Measurements from ENCODE around the gene NAE1.

Gene NAE1

DNA sequence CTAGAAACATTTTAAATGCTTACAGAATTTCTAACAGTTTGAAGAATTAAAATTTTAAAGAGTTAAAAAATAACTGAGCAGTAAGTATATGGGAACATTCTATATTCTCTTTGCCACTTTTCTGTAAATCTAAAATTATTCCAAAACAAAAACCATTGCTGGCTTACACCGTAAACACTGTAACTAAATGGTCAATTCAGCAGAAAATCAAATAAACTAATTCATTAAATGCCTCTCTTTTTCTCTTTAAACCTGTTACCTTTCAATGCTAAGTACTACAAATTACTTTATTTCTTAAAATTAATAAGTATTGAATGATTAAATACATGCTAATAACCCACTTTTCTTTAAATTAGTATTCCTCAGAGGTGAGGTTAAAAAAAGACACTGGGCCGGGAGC is 43.3 kb downstream of the NAE1 start:
- H3K4me3 ChIP-seq (ENCODE audit: low read depth in 1 of 2, low read length in 2 of 2) = no peak overlapping the region
- DNase-seq = no peak
- no peak for TF ChIP-seq EZH2 (IDR thresholded peaks at IDR 0.05; ENCODE audit: borderline replicate concordance, low read depth, low read length, severe bottlenecking)
- TF ChIP-seq, protein P1, sequence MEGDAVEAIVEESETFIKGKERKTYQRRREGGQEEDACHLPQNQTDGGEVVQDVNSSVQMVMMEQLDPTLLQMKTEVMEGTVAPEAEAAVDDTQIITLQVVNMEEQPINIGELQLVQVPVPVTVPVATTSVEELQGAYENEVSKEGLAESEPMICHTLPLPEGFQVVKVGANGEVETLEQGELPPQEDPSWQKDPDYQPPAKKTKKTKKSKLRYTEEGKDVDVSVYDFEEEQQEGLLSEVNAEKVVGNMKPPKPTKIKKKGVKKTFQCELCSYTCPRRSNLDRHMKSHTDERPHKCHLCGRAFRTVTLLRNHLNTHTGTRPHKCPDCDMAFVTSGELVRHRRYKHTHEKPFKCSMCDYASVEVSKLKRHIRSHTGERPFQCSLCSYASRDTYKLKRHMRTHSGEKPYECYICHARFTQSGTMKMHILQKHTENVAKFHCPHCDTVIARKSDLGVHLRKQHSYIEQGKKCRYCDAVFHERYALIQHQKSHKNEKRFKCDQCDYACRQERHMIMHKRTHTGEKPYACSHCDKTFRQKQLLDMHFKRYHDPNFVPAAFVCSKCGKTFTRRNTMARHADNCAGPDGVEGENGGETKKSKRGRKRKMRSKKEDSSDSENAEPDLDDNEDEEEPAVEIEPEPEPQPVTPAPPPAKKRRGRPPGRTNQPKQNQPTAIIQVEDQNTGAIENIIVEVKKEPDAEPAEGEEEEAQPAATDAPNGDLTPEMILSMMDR (IDR thresholded peaks at IDR 0.05; ENCODE audit: borderline replicate concordance, extremely low read depth, low read length, poor library complexity, severe bottlenecking) = no peak
- H3K9me3 ChIP-seq (ENCODE audit: insufficient read depth, low read length, severe bottlenecking) = no peaks in the 10 kb centered on the region
- no peak overlapping the region for H2AFZ ChIP-seq (ENCODE audit: low read depth, low read length)
- ATAC-seq (ENCODE audit: insufficient read depth, low read depth) = no peak
- peaks cover 3% of the 10 kb centered on the region for H3K27me3 ChIP-seq (ENCODE audit: insufficient read depth, low read length, poor library complexity)
- no peaks in the 10 kb centered on the region for H3K36me3 ChIP-seq (ENCODE audit: insufficient read depth, low read length)
- no peaks in the 10 kb centered on the region for H4K20me1 ChIP-seq (ENCODE audit: insufficient read depth, low read length)
- H3K9ac ChIP-seq (ENCODE audit: low read depth, low read length) = no peak overlapping the region
- no peak overlapping the region for H3K4me2 ChIP-seq (ENCODE audit: insufficient read depth, low read length)
- no peaks in the 10 kb centered on the region for H3K79me2 ChIP-seq (ENCODE audit: insufficient read depth, low read length)
- H3K4me1 ChIP-seq (ENCODE audit: insufficient read depth, low read length) = no peaks in the 10 kb centered on the region
- H3K27ac ChIP-seq (ENCODE audit: low read length) = no peak overlapping the region

DNA sequence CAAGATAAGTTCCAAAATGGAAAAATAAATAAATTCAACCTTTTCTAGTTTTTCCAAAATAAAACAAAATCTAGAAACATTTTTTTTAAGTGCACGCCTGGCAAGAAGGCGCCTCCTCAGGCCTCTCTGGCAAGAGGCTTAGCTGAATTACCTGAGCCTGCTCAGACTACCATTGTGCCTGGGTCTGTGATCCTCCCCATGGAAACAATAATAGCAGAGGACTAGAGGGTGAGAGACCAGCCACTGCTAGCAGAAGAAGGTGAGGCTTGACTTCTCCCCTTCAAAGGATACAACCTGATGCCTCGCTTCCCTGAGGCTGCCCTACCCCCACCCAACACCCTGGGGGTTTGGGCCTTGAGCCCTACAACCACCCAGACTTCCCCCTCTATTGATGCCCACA is 44.2 kb downstream of the NAE1 start:
- H3K36me3 ChIP-seq (ENCODE audit: insufficient read depth, low read length) = no peaks in the 10 kb centered on the region
- no peaks in the 10 kb centered on the region for H3K4me1 ChIP-seq (ENCODE audit: insufficient read depth, low read length)
- no peaks in the 10 kb centered on the region for H3K79me2 ChIP-seq (ENCODE audit: insufficient read depth, low read length)
- ATAC-seq (ENCODE audit: insufficient read depth, low read depth) (no peak), DNase-seq (no peak)
- H3K27ac ChIP-seq (ENCODE audit: low read length) = no peak overlapping the region
- peaks cover 3% of the 10 kb centered on the region for H3K27me3 ChIP-seq (ENCODE audit: insufficient read depth, low read length, poor library complexity)
- TF ChIP-seq, protein P1 (IDR thresholded peaks at IDR 0.05; ENCODE audit: borderline replicate concordance, extremely low read depth, low read length, poor library complexity, severe bottlenecking) = no peak
- no peak for TF ChIP-seq EZH2 (IDR thresholded peaks at IDR 0.05; ENCODE audit: borderline replicate concordance, low read depth, low read length, severe bottlenecking)
- no peak overlapping the region for H2AFZ ChIP-seq (ENCODE audit: low read depth, low read length)
- H3K9me3 ChIP-seq (ENCODE audit: insufficient read depth, low read length, severe bottlenecking) = no peaks in the 10 kb centered on the region
- no peak overlapping the region for H3K4me3 ChIP-seq (ENCODE audit: low read depth in 1 of 2, low read length in 2 of 2)
- H3K9ac ChIP-seq (ENCODE audit: low read depth, low read length) = no peak overlapping the region
- H4K20me1 ChIP-seq (ENCODE audit: insufficient read depth, low read length) = no peaks in the 10 kb centered on the region
- no peak overlapping the region for H3K4me2 ChIP-seq (ENCODE audit: insufficient read depth, low read length)

DNA sequence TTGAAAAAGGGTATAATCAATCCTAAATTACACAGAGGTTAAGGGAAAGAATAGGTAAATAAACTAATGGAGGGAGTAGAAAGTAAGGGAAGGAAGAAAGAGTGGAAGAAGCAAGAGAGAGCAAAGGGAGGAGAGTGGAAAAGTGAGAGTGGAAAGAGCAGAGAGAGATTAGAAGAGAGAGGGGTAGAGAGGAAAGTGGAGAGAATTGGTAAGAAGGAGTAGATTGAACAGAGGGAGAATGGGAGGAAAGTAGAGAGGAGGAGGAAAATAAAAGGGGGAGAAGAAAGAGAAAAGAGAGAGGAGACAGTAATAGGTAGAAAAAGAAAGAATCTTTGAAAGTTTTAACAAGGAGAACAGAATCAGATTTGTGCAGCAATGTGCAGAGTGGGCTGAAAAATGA is 54.3 kb downstream of the NAE1 start:
- Histone ChIP-seq H3K27ac (ENCODE audit: low read length) (no peak overlapping the region), H3K36me3 (ENCODE audit: insufficient read depth, low read length) (no peaks in the 10 kb centered on the region), H3K4me3 (ENCODE audit: low read depth in 1 of 2, low read length in 2 of 2) (no peak overlapping the region), H2AFZ (ENCODE audit: low read depth, low read length) (no peak overlapping the region), H3K4me2 (ENCODE audit: insufficient read depth, low read length) (no peak overlapping the region), H3K4me1 (ENCODE audit: insufficient read depth, low read length) (no peaks in the 10 kb centered on the region), H3K79me2 (ENCODE audit: insufficient read depth, low read length) (no peaks in the 10 kb centered on the region), H3K9ac (ENCODE audit: low read depth, low read length) (no peak overlapping the region), H4K20me1 (ENCODE audit: insufficient read depth, low read length) (no peaks in the 10 kb centered on the region), H3K27me3 (ENCODE audit: insufficient read depth, low read length, poor library complexity) (no peaks in the 10 kb centered on the region), H3K9me3 (ENCODE audit: insufficient read depth, low read length, severe bottlenecking) (no peaks in the 10 kb centered on the region)
- TF ChIP-seq EZH2 (IDR thresholded peaks at IDR 0.05; ENCODE audit: borderline replicate concordance, low read depth, low read length, severe bottlenecking) = no peak
- TF ChIP-seq, protein P1 (IDR thresholded peaks at IDR 0.05; ENCODE audit: borderline replicate concordance, extremely low read depth, low read length, poor library complexity, severe bottlenecking) = no peak
- no peak for ATAC-seq (ENCODE audit: insufficient read depth, low read depth)
- DNase-seq = no peak

DNA sequence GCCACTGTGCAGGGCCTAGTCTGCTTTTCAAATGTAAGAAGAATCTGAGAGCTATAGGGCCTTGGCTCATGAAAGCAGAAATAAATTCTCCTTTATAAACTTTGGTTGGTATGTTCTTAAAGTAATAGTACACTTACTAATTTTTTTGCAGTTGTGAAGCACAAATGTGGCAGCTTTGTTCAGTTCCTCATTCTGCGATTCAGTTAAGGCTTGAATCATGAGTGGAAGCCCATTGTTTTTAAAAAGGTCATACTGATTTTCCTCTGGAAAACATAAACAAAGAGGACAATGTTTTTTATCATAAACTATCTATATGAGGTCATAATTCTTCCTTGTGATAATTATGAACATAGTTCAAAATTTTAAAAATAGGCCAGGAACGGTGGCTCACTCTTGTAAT is 55.8 kb downstream of the NAE1 start:
- H3K4me2 ChIP-seq (ENCODE audit: insufficient read depth, low read length) = no peak overlapping the region
- H3K27ac ChIP-seq (ENCODE audit: low read length) = no peak overlapping the region
- H2AFZ ChIP-seq (ENCODE audit: low read depth, low read length) = no peak overlapping the region
- no peaks in the 10 kb centered on the region for H3K9me3 ChIP-seq (ENCODE audit: insufficient read depth, low read length, severe bottlenecking)
- TF ChIP-seq, protein P1 (IDR thresholded peaks at IDR 0.05; ENCODE audit: borderline replicate concordance, extremely low read depth, low read length, poor library complexity, severe bottlenecking) = no peak
- no peak for TF ChIP-seq EZH2 (IDR thresholded peaks at IDR 0.05; ENCODE audit: borderline replicate concordance, low read depth, low read length, severe bottlenecking)
- H3K79me2 ChIP-seq (ENCODE audit: insufficient read depth, low read length) = no peaks in the 10 kb centered on the region
- no peaks in the 10 kb centered on the region for H4K20me1 ChIP-seq (ENCODE audit: insufficient read depth, low read length)
- DNase-seq = no peak
- H3K4me1 ChIP-seq (ENCODE audit: insufficient read depth, low read length) = no peaks in the 10 kb centered on the region
- H3K4me3 ChIP-seq (ENCODE audit: low read depth in 1 of 2, low read length in 2 of 2) = no peak overlapping the region
- no peaks in the 10 kb centered on the region for H3K27me3 ChIP-seq (ENCODE audit: insufficient read depth, low read length, poor library complexity)
- ATAC-seq (ENCODE audit: insufficient read depth, low read depth) = no peak
- H3K36me3 ChIP-seq (ENCODE audit: insufficient read depth, low read length) = no peaks in the 10 kb centered on the region
- no peak overlapping the region for H3K9ac ChIP-seq (ENCODE audit: low read depth, low read length)
